OCI-LY3 (cell line): ENCODE data around the gene TIMM13.

Experiments used
- EZH2phosphoT487 ChIP-seq: fragments of 200-600 bp; shearing (Covaris generic); IDR thresholded peaks from 2 replicates; pipeline ENCODE4 v1.6.1; 2018; ENCODE audit warnings: antibody characterized with exemption, mixed run types, low read depth
- TF ChIP-seq, protein P1 (sequence below): fragments of 200-600, 300-600 bp; sonication (generic); IDR thresholded peaks from 2 replicates; pipeline ENCODE4 v1.5.1; 2014; ENCODE audit warnings: antibody characterized with exemption, low read length, low read depth

DNA sequence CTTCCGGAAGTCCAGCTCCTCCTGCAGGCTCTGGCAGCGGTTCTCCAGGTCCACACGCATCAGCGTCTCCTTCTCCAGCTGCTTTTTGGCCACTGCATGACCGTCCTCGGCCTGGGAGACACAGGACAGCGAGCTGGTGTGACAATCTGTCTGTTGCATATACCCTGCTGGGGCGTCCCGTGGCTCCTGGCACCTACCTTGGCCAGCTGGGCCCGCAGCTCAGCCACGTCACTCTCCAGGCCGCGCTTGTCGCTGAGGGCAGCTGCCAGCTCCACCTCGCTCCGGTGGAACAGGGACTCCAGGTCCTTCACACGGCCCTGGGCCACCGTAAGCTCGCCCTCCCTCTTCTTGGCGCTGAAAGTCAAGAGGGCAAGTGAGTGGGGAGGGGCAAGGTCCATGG is 10.8 kb upstream of the TIMM13 start:
- TF ChIP-seq, protein P1, sequence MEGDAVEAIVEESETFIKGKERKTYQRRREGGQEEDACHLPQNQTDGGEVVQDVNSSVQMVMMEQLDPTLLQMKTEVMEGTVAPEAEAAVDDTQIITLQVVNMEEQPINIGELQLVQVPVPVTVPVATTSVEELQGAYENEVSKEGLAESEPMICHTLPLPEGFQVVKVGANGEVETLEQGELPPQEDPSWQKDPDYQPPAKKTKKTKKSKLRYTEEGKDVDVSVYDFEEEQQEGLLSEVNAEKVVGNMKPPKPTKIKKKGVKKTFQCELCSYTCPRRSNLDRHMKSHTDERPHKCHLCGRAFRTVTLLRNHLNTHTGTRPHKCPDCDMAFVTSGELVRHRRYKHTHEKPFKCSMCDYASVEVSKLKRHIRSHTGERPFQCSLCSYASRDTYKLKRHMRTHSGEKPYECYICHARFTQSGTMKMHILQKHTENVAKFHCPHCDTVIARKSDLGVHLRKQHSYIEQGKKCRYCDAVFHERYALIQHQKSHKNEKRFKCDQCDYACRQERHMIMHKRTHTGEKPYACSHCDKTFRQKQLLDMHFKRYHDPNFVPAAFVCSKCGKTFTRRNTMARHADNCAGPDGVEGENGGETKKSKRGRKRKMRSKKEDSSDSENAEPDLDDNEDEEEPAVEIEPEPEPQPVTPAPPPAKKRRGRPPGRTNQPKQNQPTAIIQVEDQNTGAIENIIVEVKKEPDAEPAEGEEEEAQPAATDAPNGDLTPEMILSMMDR = no peak
- TF ChIP-seq EZH2phosphoT487 = no peak
